ENCODE results near the gene TMEM72.

DNA sequence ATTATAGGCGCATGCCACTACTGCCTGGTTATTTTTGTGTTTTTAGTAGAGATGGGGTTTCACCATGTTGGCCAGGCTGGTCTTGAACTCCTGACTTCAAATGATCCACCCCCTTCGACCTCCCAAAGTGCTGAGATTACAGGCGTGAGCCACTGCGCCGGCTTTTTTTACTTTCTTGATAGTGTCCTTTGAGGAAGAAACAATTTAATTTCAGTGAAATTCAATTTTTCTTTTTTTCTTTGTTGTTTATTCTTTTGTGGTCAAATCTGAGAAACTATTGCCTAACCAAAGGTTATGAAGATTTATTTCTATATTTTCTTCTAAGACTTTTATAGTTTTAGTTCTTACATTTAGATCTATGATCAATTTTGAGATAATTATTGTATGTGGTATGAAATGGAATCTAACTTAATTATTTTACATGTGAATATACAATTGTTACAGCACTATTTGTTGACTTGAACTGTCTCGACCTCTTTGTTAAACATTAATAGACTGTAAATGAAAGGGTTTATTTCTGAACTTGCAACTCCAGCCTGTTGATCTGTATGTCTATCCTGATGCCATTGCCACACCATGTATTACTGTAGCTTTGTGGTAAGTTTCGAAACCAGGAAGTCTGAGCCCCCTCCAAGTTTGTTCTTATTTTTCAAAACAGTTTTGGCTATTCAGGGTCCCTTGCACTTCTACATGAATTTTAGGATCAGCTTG is 28.7 kb downstream of the TMEM72 start:
- TF ChIP-seq, protein P1, sequence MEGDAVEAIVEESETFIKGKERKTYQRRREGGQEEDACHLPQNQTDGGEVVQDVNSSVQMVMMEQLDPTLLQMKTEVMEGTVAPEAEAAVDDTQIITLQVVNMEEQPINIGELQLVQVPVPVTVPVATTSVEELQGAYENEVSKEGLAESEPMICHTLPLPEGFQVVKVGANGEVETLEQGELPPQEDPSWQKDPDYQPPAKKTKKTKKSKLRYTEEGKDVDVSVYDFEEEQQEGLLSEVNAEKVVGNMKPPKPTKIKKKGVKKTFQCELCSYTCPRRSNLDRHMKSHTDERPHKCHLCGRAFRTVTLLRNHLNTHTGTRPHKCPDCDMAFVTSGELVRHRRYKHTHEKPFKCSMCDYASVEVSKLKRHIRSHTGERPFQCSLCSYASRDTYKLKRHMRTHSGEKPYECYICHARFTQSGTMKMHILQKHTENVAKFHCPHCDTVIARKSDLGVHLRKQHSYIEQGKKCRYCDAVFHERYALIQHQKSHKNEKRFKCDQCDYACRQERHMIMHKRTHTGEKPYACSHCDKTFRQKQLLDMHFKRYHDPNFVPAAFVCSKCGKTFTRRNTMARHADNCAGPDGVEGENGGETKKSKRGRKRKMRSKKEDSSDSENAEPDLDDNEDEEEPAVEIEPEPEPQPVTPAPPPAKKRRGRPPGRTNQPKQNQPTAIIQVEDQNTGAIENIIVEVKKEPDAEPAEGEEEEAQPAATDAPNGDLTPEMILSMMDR (IDR thresholded peaks at IDR 0.05; ENCODE audit: borderline replicate concordance, extremely low read depth, low read length, poor library complexity, severe bottlenecking) = no peak
- TF ChIP-seq EZH2 (IDR thresholded peaks at IDR 0.05; ENCODE audit: borderline replicate concordance, low read depth, low read length, severe bottlenecking) = no peak

Data from DND-41 (cell line).